HPDE6-E6E7 (cell line): ENCODE results near the gene FRY.
"Not testable (repeated sequence)": the region's sequence is repeated elsewhere in the genome, so short reads cannot be mapped to it uniquely, and the experiment has no call there.

Experiments
- DNase-seq: peaks from one replicate; pipeline ENCODE4 v3.0.0; 2011; ENCODE audit warnings: missing footprints; ENCODE audit errors: extremely low spot score

The FRY gene

GRCh38 chr13:32040689-32041088, 9.1 kb downstream of the FRY start:
- DNase-seq, result no peak

GRCh38 chr13:32041429-32041828, 9.9 kb downstream of the FRY start:
- no peak for DNase-seq

- DNase-seq, result no peak
These were observed 11.0 kb downstream of the FRY start for GRCh38 chr13:32042551-32042950.

GRCh38 chr13:32044446-32044845, 12.9 kb downstream of the FRY start:
- DNase-seq, result no peak

- no peak for DNase-seq
These were observed 14.0 kb downstream of the FRY start for GRCh38 chr13:32045537-32045936.

GRCh38 chr13:32045982-32046785, 14.6 kb downstream of the FRY start:
- DNase-seq, result no peak

GRCh38 chr13:32047088-32047487, 15.5 kb downstream of the FRY start:
- DNase-seq, result no peak

- DNase-seq, result no peak
These were observed 16.2 kb downstream of the FRY start for GRCh38 chr13:32047793-32048192.

- no peak for DNase-seq
These were observed 17.2 kb downstream of the FRY start for GRCh38 chr13:32048816-32049215.

GRCh38 chr13:32051156-32051555, 19.6 kb downstream of the FRY start:
- no peak for DNase-seq

- DNase-seq, result no peak
These were observed 24.7 kb downstream of the FRY start for GRCh38 chr13:32056316-32056715.

- DNase-seq, result not testable (repeated sequence)
These were observed 25.8 kb downstream of the FRY start for GRCh38 chr13:32057325-32057724.

- DNase-seq, result no peak
These were observed 28.0 kb downstream of the FRY start for GRCh38 chr13:32059511-32059984.

GRCh38 chr13:32060401-32060878, 28.9 kb downstream of the FRY start:
- DNase-seq, result no peak

- no peak for DNase-seq
These were observed 32.2 kb downstream of the FRY start for GRCh38 chr13:32063619-32064233.

- no peak for DNase-seq
These were observed 35.8 kb downstream of the FRY start for GRCh38 chr13:32067149-32067961.

GRCh38 chr13:32068255-32068654, 36.7 kb downstream of the FRY start:
- no peak for DNase-seq

- DNase-seq, result no peak
These were observed 41.7 kb downstream of the FRY start for GRCh38 chr13:32073180-32073864.

GRCh38 chr13:32075170-32075851, 43.7 kb downstream of the FRY start:
- DNase-seq, result no peak

GRCh38 chr13:32079587-32079986, 48.0 kb downstream of the FRY start:
- DNase-seq, result no peak

GRCh38 chr13:32080328-32080744, 48.8 kb downstream of the FRY start:
- DNase-seq, result no peak
